HepG2 (cell line): ENCODE results near the gene SLCO3A1. TPM values are rescaled to one million over a fixed set of nuclear protein-coding genes. Genes with fewer than 3 reads are reported as not detected.

ENCODE experiments used
- CBX2 ChIP-seq, 2 experiments: fragments of 200-600 bp in 1 of 2; sonication (generic); formaldehyde crosslinking in 1 of 2; IDR thresholded peaks; 2 replicates each; pipeline versions ENCODE4 v1.7.0 to v1.8.1; 2018 to 2022; ENCODE audit warnings: low read depth in 2 of 2, low read length in 1 of 2, mild to moderate bottlenecking in 1 of 2, missing genetic modification reagents in 1 of 2
- FOXK2 ChIP-seq: fragments of 450-650 bp; IDR thresholded peaks from 2 replicates; pipeline ENCODE4 v1.6.1; 2016
- GFI1 ChIP-seq: sonication (generic); formaldehyde crosslinking; IDR thresholded peaks from 2 replicates; pipeline ENCODE4 v1.5.0; 2020; ENCODE audit warnings: missing genetic modification reagents, mild to moderate bottlenecking, borderline replicate concordance
- NKX3-1 ChIP-seq: sonication (generic); formaldehyde crosslinking; IDR thresholded peaks from 2 replicates; pipeline ENCODE4 v1.5.0; 2020; ENCODE audit warnings: missing genetic modification reagents
- PHF21A ChIP-seq: sonication (generic); formaldehyde crosslinking; IDR thresholded peaks from 2 replicates; pipeline ENCODE4 v1.5.0; 2020; ENCODE audit warnings: mild to moderate bottlenecking, missing genetic modification reagents
- PRDM4 ChIP-seq: sonication (generic); formaldehyde crosslinking; IDR thresholded peaks from 2 replicates; pipeline ENCODE4 v1.9.0; 2021; ENCODE audit warnings: missing genetic modification reagents, borderline replicate concordance
- SIX1 ChIP-seq: sonication (generic); formaldehyde crosslinking; IDR thresholded peaks from 2 replicates; pipeline ENCODE4 v1.4.0; 2020; ENCODE audit warnings: missing genetic modification reagents, borderline replicate concordance
- SUZ12 ChIP-seq: fragments of 150-350 bp; IDR thresholded peaks from 2 replicates; pipeline ENCODE4 v1.6.1; 2014; ENCODE audit warnings: low read depth, low read length
- TFDP1 ChIP-seq: IDR thresholded peaks from 2 replicates; pipeline ENCODE4 v1.6.1; 2016; ENCODE audit warnings: missing compliant biosample characterization, missing genetic modification reagents, borderline replicate concordance
- ZMAT5 ChIP-seq: sonication (generic); formaldehyde crosslinking; IDR thresholded peaks from 2 replicates; pipeline ENCODE4 v1.5.0; 2020; ENCODE audit warnings: mild to moderate bottlenecking, low read depth, missing genetic modification reagents, borderline replicate concordance
- ZNF33A ChIP-seq: sonication (generic); formaldehyde crosslinking; IDR thresholded peaks from 2 replicates; pipeline ENCODE4 v1.5.1; 2020; ENCODE audit warnings: missing genetic modification reagents, mild to moderate bottlenecking, moderate library complexity, borderline replicate concordance
- ZNF407 ChIP-seq: sonication (generic); formaldehyde crosslinking; IDR thresholded peaks from one replicate; pipeline ENCODE4 v1.5.1; 2020; ENCODE audit warnings: mild to moderate bottlenecking, missing genetic modification reagents; ENCODE audit errors: not compliant biosample characterization
- ZNF446 ChIP-seq: sonication (generic); formaldehyde crosslinking; IDR thresholded peaks from 2 replicates; pipeline ENCODE4 v1.5.0; 2020; ENCODE audit warnings: mild to moderate bottlenecking, missing genetic modification reagents
- ZNF709 ChIP-seq: sonication (generic); formaldehyde crosslinking; IDR thresholded peaks from 2 replicates; pipeline ENCODE4 v1.5.0; 2020; ENCODE audit warnings: mild to moderate bottlenecking, missing genetic modification reagents
- polyA plus RNA-seq, 8 experiments: library from polyadenylated mRNA; depleted of rRNA in 3 of 8; stranded (reverse) in 7 of 8; unstranded in 1 of 8; fragments of >200 nt; fragmentation: Illumina TruSeq in 4 of 8; extraction: Trizol in 4 of 8; gene quantifications; 2 replicates each; pipeline versions ENCODE4 v1.2.1 to v1.2.3, GENCODE V29; 2011 to 2016; ENCODE audit warnings: low read depth in 4 of 8, missing spikeins in 1 of 8, mixed read lengths in 1 of 8; ENCODE audit not compliant: insufficient read depth in 1 of 8
- total RNA-seq, 5 experiments: library from RNA; depleted of rRNA; stranded (reverse); fragments of >200 nt; fragmentation: Illumina TruSeq; extraction: Trizol; gene quantifications; 2 replicates each; pipeline ENCODE4 v1.2.3, GENCODE V29; 2016; ENCODE audit warnings: low read depth in 1 of 5

SLCO3A1 gene
- total and polyA plus RNA-seq, 2 of the 13 experiments (the other 11 are each of a cell fraction or from before 2014, with no cell fraction given), result 0.02 TPM; not detected in 1

- TF ChIP-seq ZNF407 (CRISPR knock-in tag) (no peak), SUZ12 (no peak), ZNF709 (CRISPR knock-in tag) (no peak), SIX1 (CRISPR knock-in tag) (no peak), TFDP1 (CRISPR knock-in tag) (no peak), PHF21A (CRISPR knock-in tag) (no peak), CBX2 (IDR thresholded peaks at IDR 0.05; ENCODE audit: low read depth, low read length) (no peak), CBX2 (CRISPR knock-in tag; IDR thresholded peaks at IDR 0.05; ENCODE audit: low read depth) (no peak), ZNF33A (CRISPR knock-in tag) (no peak), FOXK2 (no peak), NKX3-1 (CRISPR knock-in tag) (no peak), GFI1 (no peak), ZNF446 (CRISPR knock-in tag) (no peak), ZMAT5 (no peak), PRDM4 (no peak)
These were observed 317.4 kb downstream of the SLCO3A1 start (continued) for GRCh38 chr15:92170897-92171296.
